Fibroblast of mammary gland (primary cell): ENCODE data around the gene PRDM16.

Experiments used
- DNase-seq: peaks from one replicate; pipeline ENCODE4 v3.0.0-alpha.2; 2010; ENCODE audit warnings: low read depth
- H3K4me3 ChIP-seq: 2 replicates; pipeline ENCODE4 v1.5.1; 2011; ENCODE audit warnings: low read depth, mild to moderate bottlenecking, low read length, moderate library complexity; ENCODE audit not compliant: control insufficient read depth
- CTCF ChIP-seq: conservative IDR thresholded peaks from 2 replicates; pipeline ENCODE4 v1.5.1; 2011; ENCODE audit warnings: low read depth, low read length, inconsistent platforms; ENCODE audit not compliant: control insufficient read depth, insufficient read depth

Gene PRDM16

GRCh38 chr1:3093898-3094626 is 25.1 kb downstream of the PRDM16 start:
- DNase-seq: no peak
- no peak for TF ChIP-seq CTCF
- no peak overlapping the region for H3K4me3 ChIP-seq

GRCh38 chr1:3094863-3095780 is 26.1 kb downstream of the PRDM16 start:
- DNase-seq: no peak
- H3K4me3 ChIP-seq: no peak overlapping the region
- no peak for TF ChIP-seq CTCF

GRCh38 chr1:3096345-3096744 is 27.3 kb downstream of the PRDM16 start:
- TF ChIP-seq CTCF: no peak
- no peak for DNase-seq
- H3K4me3 ChIP-seq: no peak overlapping the region

GRCh38 chr1:3097231-3097630 is 28.2 kb downstream of the PRDM16 start:
- TF ChIP-seq CTCF: no peak
- DNase-seq: no peak
- H3K4me3 ChIP-seq: no peak overlapping the region

GRCh38 chr1:3097861-3098260 is 28.9 kb downstream of the PRDM16 start:
- no peak overlapping the region for H3K4me3 ChIP-seq
- no peak for TF ChIP-seq CTCF

GRCh38 chr1:3099861-3100260 is 30.9 kb downstream of the PRDM16 start:
- TF ChIP-seq CTCF: no peak
- DNase-seq: no peak
- no peak overlapping the region for H3K4me3 ChIP-seq

More at GRCh38 chr1:3097861-3098260, 28.9 kb downstream of the PRDM16 start:
- no peak for DNase-seq
